ENCODE data around the gene MDGA2.

DNA sequence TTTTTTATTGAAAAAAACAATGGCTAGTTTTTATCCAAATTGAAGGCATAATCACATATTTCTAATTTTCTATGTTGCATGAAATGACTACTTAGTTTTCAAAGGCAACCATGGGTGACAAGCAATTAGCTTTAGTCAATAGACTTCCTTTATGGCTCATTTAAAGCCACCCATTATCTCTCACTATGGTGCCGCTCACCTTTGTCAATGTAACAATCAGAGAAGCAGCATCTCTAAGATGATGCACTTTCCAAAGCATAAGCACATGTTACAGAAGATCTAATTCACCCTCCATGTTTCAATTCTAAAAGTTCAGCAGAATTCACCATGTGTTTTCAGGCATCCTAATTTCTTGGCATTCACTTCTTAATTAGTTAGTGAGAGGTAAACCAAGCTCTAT lies 857.3 kb downstream of the MDGA2 start:
- TF ChIP-seq, protein P1, sequence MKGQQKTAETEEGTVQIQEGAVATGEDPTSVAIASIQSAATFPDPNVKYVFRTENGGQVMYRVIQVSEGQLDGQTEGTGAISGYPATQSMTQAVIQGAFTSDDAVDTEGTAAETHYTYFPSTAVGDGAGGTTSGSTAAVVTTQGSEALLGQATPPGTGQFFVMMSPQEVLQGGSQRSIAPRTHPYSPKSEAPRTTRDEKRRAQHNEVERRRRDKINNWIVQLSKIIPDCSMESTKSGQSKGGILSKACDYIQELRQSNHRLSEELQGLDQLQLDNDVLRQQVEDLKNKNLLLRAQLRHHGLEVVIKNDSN (IDR thresholded peaks at IDR 0.05), result no peak
- no peak for TF ChIP-seq TAF1 (IDR thresholded peaks at IDR 0.05; ENCODE audit: low read depth)
- TF ChIP-seq NFIC (IDR thresholded peaks at IDR 0.05), result no peak
- no peak for TF ChIP-seq YY1 (IDR thresholded peaks at IDR 0.05; ENCODE audit: low read depth)
- TF ChIP-seq CREB1 (IDR thresholded peaks at IDR 0.05; ENCODE audit: low read depth), result no peak
- no peak for TF ChIP-seq EP300 (IDR thresholded peaks at IDR 0.05; ENCODE audit: borderline replicate concordance)
- no peak for TF ChIP-seq RAD21 (IDR thresholded peaks at IDR 0.05; ENCODE audit: low read depth)
- TF ChIP-seq, protein P2, sequence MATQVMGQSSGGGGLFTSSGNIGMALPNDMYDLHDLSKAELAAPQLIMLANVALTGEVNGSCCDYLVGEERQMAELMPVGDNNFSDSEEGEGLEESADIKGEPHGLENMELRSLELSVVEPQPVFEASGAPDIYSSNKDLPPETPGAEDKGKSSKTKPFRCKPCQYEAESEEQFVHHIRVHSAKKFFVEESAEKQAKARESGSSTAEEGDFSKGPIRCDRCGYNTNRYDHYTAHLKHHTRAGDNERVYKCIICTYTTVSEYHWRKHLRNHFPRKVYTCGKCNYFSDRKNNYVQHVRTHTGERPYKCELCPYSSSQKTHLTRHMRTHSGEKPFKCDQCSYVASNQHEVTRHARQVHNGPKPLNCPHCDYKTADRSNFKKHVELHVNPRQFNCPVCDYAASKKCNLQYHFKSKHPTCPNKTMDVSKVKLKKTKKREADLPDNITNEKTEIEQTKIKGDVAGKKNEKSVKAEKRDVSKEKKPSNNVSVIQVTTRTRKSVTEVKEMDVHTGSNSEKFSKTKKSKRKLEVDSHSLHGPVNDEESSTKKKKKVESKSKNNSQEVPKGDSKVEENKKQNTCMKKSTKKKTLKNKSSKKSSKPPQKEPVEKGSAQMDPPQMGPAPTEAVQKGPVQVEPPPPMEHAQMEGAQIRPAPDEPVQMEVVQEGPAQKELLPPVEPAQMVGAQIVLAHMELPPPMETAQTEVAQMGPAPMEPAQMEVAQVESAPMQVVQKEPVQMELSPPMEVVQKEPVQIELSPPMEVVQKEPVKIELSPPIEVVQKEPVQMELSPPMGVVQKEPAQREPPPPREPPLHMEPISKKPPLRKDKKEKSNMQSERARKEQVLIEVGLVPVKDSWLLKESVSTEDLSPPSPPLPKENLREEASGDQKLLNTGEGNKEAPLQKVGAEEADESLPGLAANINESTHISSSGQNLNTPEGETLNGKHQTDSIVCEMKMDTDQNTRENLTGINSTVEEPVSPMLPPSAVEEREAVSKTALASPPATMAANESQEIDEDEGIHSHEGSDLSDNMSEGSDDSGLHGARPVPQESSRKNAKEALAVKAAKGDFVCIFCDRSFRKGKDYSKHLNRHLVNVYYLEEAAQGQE (IDR thresholded peaks at IDR 0.05; ENCODE audit: low read depth), result no peak
- TF ChIP-seq EGR1 (IDR thresholded peaks at IDR 0.05), result no peak
- TF ChIP-seq TEAD4 (IDR thresholded peaks at IDR 0.05), result no peak
